PC-9 (cell line): ENCODE data around the gene WDR17. TPM values are rescaled to one million over a fixed set of nuclear protein-coding genes. Genes with fewer than 3 reads are reported as not detected.

Source experiments
- BruUV-seq: library from RNA; stranded (reverse); fragments of 400-500 nt; replicated peaks from 2 replicates; lab custom pipeline; 2021; lab: Mats Ljungman, UMichigan
- CTCF ChIA-PET: fragments of 300-600 bp; sonication (Branson Sonifier 250); formaldehyde crosslinking; loops from one replicate; lab custom pipeline; 2022; ENCODE audit warnings: antibody characterized with exemption; lab: Charles Lee
- POLR2A ChIA-PET: fragments of 300-600 bp; sonication (Branson Sonifier 250); formaldehyde crosslinking; loops from one replicate; lab custom pipeline; 2022; ENCODE audit warnings: antibody characterized with exemption; ENCODE audit not compliant: unreplicated experiment; lab: Charles Lee
- DNase-seq, 2 experiments: peaks; one replicate each; pipeline versions ENCODE4 v3.0.0 to v3.0.0-alpha.2; 2015 to 2022; ENCODE audit warnings: mixed read lengths in 1 of 2
- H2AFZ ChIP-seq: fragments of 200-600 bp; sonication (generic); 2 replicates; pipeline ENCODE4 v1.8.1; 2017; ENCODE audit warnings: antibody characterized with exemption
- H3F3A ChIP-seq: fragments of 200-600 bp; sonication (generic); 2 replicates; pipeline ENCODE4 v1.8.1; 2017; ENCODE audit warnings: antibody characterized with exemption, mild to moderate bottlenecking, low read depth; ENCODE audit not compliant: insufficient read depth
- H3K27ac ChIP-seq: fragments of 200-600 bp; sonication (generic); 2 replicates; pipeline ENCODE4 v1.6.1; 2016; ENCODE audit warnings: mixed run types
- H3K27me3 ChIP-seq: fragments of 200-600 bp; sonication (generic); 2 replicates; pipeline ENCODE4 v1.6.1; 2016; ENCODE audit warnings: low read depth, mixed run types; ENCODE audit not compliant: insufficient read depth
- H3K36me3 ChIP-seq: fragments of 200-600 bp; sonication (generic); 2 replicates; pipeline ENCODE4 v1.6.1; 2016; ENCODE audit warnings: low read depth, mixed run types
- H3K4me1 ChIP-seq: fragments of 200-600 bp; sonication (generic); replicated peaks from 2 replicates; pipeline ENCODE4 v1.6.1; 2016; ENCODE audit warnings: mixed run types; ENCODE audit not compliant: insufficient read depth
- H3K4me2 ChIP-seq: fragments of 200-600 bp; sonication (generic); 2 replicates; pipeline ENCODE4 v1.6.1; 2017; ENCODE audit warnings: mixed run types
- H3K4me3 ChIP-seq: fragments of 200-600 bp; sonication (generic); 2 replicates; pipeline ENCODE4 v1.6.1; 2016; ENCODE audit warnings: mixed run types
- H3K79me2 ChIP-seq: fragments of 200-600 bp; sonication (generic); 2 replicates; pipeline ENCODE4 v1.6.1; 2017; ENCODE audit warnings: low read depth, mixed run types
- H3K9me2 ChIP-seq: fragments of 200-600 bp; sonication (generic); 2 replicates; pipeline ENCODE4 v1.8.1; 2017; ENCODE audit warnings: mild to moderate bottlenecking; ENCODE audit not compliant: insufficient read depth
- H3K9me3 ChIP-seq: fragments of 200-600 bp; sonication (generic); 2 replicates; pipeline ENCODE4 v1.8.1; 2016; ENCODE audit warnings: low read depth; ENCODE audit not compliant: insufficient read depth
- H4K20me1 ChIP-seq: fragments of 200-600 bp; sonication (generic); 2 replicates; pipeline ENCODE4 v1.8.1; 2017; ENCODE audit not compliant: insufficient read depth
- EZH2 ChIP-seq: fragments of 200-600 bp; sonication (generic); IDR thresholded peaks from 2 replicates; pipeline ENCODE4 v1.8.0; 2017; ENCODE audit warnings: antibody characterized with exemption, low read depth
- intact Hi-C: fragments of 100-400 bp; cut with micrococcal nuclease; formaldehyde crosslinking; loops from one replicate; pipeline ENCODE4 v1.10.0; 2022; ENCODE audit not compliant: unreplicated experiment
- total RNA-seq: library from RNA; stranded (reverse); gene quantifications from 2 replicates; pipeline ENCODE4 v1.2.3, GENCODE V29; 2021
- TF ChIP-seq, protein P1 (sequence below): fragments of 200-600 bp; sonication (generic); conservative IDR thresholded peaks from 2 replicates; pipeline ENCODE4 v1.6.1; 2017; ENCODE audit warnings: mixed run types, antibody characterized with exemption, mild to moderate bottlenecking, moderate library complexity

Gene WDR17
- total RNA-seq, 1 experiment from 2014 or later: 2.2 TPM

- H3K4me2 ChIP-seq: no peak overlapping the region
- no peak overlapping the region for H2AFZ ChIP-seq
- no peaks in the 10 kb centered on the region for H3K79me2 ChIP-seq
- H3K27me3 ChIP-seq: no peaks in the 10 kb centered on the region
- no peak overlapping the region for H3K4me3 ChIP-seq
- H3K4me1 ChIP-seq: no peaks in the 10 kb centered on the region
- no peaks in the 10 kb centered on the region for H3K36me3 ChIP-seq
- H3F3A ChIP-seq: no peaks in the 10 kb centered on the region
- no peak for TF ChIP-seq EZH2
- TF ChIP-seq, protein P1, sequence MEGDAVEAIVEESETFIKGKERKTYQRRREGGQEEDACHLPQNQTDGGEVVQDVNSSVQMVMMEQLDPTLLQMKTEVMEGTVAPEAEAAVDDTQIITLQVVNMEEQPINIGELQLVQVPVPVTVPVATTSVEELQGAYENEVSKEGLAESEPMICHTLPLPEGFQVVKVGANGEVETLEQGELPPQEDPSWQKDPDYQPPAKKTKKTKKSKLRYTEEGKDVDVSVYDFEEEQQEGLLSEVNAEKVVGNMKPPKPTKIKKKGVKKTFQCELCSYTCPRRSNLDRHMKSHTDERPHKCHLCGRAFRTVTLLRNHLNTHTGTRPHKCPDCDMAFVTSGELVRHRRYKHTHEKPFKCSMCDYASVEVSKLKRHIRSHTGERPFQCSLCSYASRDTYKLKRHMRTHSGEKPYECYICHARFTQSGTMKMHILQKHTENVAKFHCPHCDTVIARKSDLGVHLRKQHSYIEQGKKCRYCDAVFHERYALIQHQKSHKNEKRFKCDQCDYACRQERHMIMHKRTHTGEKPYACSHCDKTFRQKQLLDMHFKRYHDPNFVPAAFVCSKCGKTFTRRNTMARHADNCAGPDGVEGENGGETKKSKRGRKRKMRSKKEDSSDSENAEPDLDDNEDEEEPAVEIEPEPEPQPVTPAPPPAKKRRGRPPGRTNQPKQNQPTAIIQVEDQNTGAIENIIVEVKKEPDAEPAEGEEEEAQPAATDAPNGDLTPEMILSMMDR: no peak
- no peaks in the 10 kb centered on the region for H4K20me1 ChIP-seq
- intact Hi-C loops: no loop called here
- CTCF ChIA-PET: no interaction called here
- no TSS peak for BruUV-seq
- no peak overlapping the region for H3K27ac ChIP-seq
- no peak for DNase-seq
- no peaks in the 10 kb centered on the region for H3K9me3 ChIP-seq
- POLR2A ChIA-PET: no interaction called here
- H3K9me2 ChIP-seq: no peaks in the 10 kb centered on the region
Measured at GRCh38 chr4:176229645-176230044, 164.0 kb downstream of the WDR17 start.

Other genes starting within 250 kb of the WDR17 start
- gene SPATA4, start 129.7 kb downstream of the WDR17 start, total RNA-seq: 0.43 and 1.1 TPM in 2 replicates
- not detected in 2 replicates for gene ASB5, start 203.4 kb downstream of the WDR17 start, total RNA-seq